ENCODE results near the gene LIX1.
"Not testable (repeated sequence)": the region's sequence is repeated elsewhere in the genome, so short reads cannot be mapped to it uniquely, and the experiment has no call there.

The LIX1 gene

GRCh38 chr5:97085459-97086181, 56.8 kb downstream of the LIX1 start:
- no peak for TF ChIP-seq CTCF (IDR thresholded peaks at IDR 0.05; ENCODE audit: low read depth, low read length, missing control alignments)
- H3K4me3 ChIP-seq (replicated peaks; ENCODE audit: low read depth, low read length), result no peak overlapping the region
- no peak for DNase-seq (ENCODE audit: extremely low read depth, low read depth)

- DNase-seq (ENCODE audit: extremely low read depth, low read depth); H3K4me3 ChIP-seq (replicated peaks; ENCODE audit: low read depth, low read length): not testable (repeated sequence)
Observed at GRCh38 chr5:97084782-97085458, 57.5 kb downstream of the LIX1 start.

GRCh38 chr5:97078958-97079743, 63.3 kb downstream of the LIX1 start:
- TF ChIP-seq CTCF (IDR thresholded peaks at IDR 0.05; ENCODE audit: low read depth, low read length, missing control alignments), result no peak
- DNase-seq (ENCODE audit: extremely low read depth, low read depth), result no peak
- H3K4me3 ChIP-seq (replicated peaks; ENCODE audit: low read depth, low read length), result no peak overlapping the region

- DNase-seq (ENCODE audit: extremely low read depth, low read depth), result no peak
- no peak for TF ChIP-seq CTCF (IDR thresholded peaks at IDR 0.05; ENCODE audit: low read depth, low read length, missing control alignments)
- H3K4me3 ChIP-seq (replicated peaks; ENCODE audit: low read depth, low read length), result no peak overlapping the region
Observed at GRCh38 chr5:97077246-97077645, 65.2 kb downstream of the LIX1 start.

- no peak for TF ChIP-seq CTCF (IDR thresholded peaks at IDR 0.05; ENCODE audit: low read depth, low read length, missing control alignments)
- no peak overlapping the region for H3K4me3 ChIP-seq (replicated peaks; ENCODE audit: low read depth, low read length)
- DNase-seq (ENCODE audit: extremely low read depth, low read depth), result no peak
Observed at GRCh38 chr5:97076098-97076497, 66.3 kb downstream of the LIX1 start.

- no peak overlapping the region for H3K4me3 ChIP-seq (replicated peaks; ENCODE audit: low read depth, low read length)
- TF ChIP-seq CTCF (IDR thresholded peaks at IDR 0.05; ENCODE audit: low read depth, low read length, missing control alignments), result no peak
- no peak for DNase-seq (ENCODE audit: extremely low read depth, low read depth)
Observed at GRCh38 chr5:97075649-97076048, 66.8 kb downstream of the LIX1 start.

All from HFF-Myc (cell line).